GM12878 (cell line): ENCODE data around the gene STRN4. TPM values are rescaled to one million over a fixed set of nuclear protein-coding genes. Genes with fewer than 3 reads are reported as not detected.

Experiments
- ATAC-seq: fragments of 200-7000 bp; cut with Tn5 transposase; 3 replicates; pipeline ENCODE4 v1.9.1; 2020; ENCODE audit warnings: mild to moderate bottlenecking, moderate library complexity
- BruUV-seq: library from RNA; stranded (reverse); fragments of 400-500 nt; replicated peaks from 2 replicates; lab custom pipeline; 2021; lab: Mats Ljungman, UMichigan
- CTCF ChIA-PET: fragments of 300-600 bp; sonication (Branson Sonifier 250); formaldehyde crosslinking; extraction: SDS; loops from one replicate; lab custom pipeline; 2021; ENCODE audit warnings: inconsistent platforms; lab: Yijun Ruan, JAX
- POLR2A ChIA-PET: fragments of 350-600 bp; formaldehyde crosslinking; extraction: SDS; loops from one replicate; lab custom pipeline; 2021; ENCODE audit warnings: inconsistent platforms; lab: Charles Lee
- RAD21 ChIA-PET: fragments of 300-600 bp; sonication (Branson Sonifier 250); formaldehyde crosslinking; loops from one replicate; lab custom pipeline; 2023; ENCODE audit warnings: antibody characterized with exemption; ENCODE audit not compliant: unreplicated experiment; lab: Charles Lee
- SMC1A ChIA-PET: fragments of 300-600 bp; sonication (Branson Sonifier 250); formaldehyde crosslinking; loops from one replicate; lab custom pipeline; 2023; ENCODE audit not compliant: unreplicated experiment, uncharacterized antibody; lab: Charles Lee
- DNase-seq: peaks from one replicate; pipeline ENCODE4 v3.0.0-alpha.2; 2011; ENCODE audit warnings: low read depth, low spot score
- FAIRE-seq: peaks from 3 replicates; lab custom pipeline; 2011; peaks lifted over from hg19 to GRCh38; lab: Jason Lieb, UNC
- H2AFZ ChIP-seq: 2 replicates; pipeline ENCODE4 v1.6.0; 2011; ENCODE audit warnings: low read depth, low read length, control low read depth; ENCODE audit not compliant: control insufficient read depth
- H3K27ac ChIP-seq: 2 replicates; pipeline ENCODE4 v1.5.1; 2011; ENCODE audit warnings: control low read depth; ENCODE audit not compliant: control insufficient read depth, insufficient read depth
- H3K27me3 ChIP-seq, 2 experiments: replicated peaks in 1 of 2; 2 replicates each; pipeline versions ENCODE4 v1.6.0 to v1.6.1; 2011; ENCODE audit warnings: low read length in 1 of 2; ENCODE audit not compliant: control insufficient read depth in 2 of 2, insufficient read depth in 2 of 2
- H3K36me3 ChIP-seq, 2 experiments: 2 replicates each; pipeline ENCODE4 v1.5.1; 2011; ENCODE audit warnings: low read length in 1 of 2; ENCODE audit not compliant: control insufficient read depth in 2 of 2, insufficient read depth in 2 of 2
- H3K4me1 ChIP-seq: 2 replicates; pipeline ENCODE4 v1.6.1; 2011; ENCODE audit warnings: mild to moderate bottlenecking, low read length, moderate library complexity, mixed read lengths; ENCODE audit not compliant: control insufficient read depth, insufficient read depth
- H3K4me2 ChIP-seq: 2 replicates; pipeline ENCODE4 v1.6.0; 2011; ENCODE audit warnings: control low read depth; ENCODE audit not compliant: control insufficient read depth, insufficient read depth
- H3K4me3 ChIP-seq: fragments of 200-600 bp; sonication (generic); 2 replicates; pipeline ENCODE4 v1.5.1; 2016
- H3K79me2 ChIP-seq: 2 replicates; pipeline ENCODE4 v1.6.0; 2011; ENCODE audit warnings: low read length; ENCODE audit not compliant: control insufficient read depth, insufficient read depth
- H3K9ac ChIP-seq: 2 replicates; pipeline ENCODE4 v1.8.0; 2011; ENCODE audit warnings: low read length, control low read depth, mixed read lengths; ENCODE audit not compliant: control insufficient read depth, insufficient read depth
- H3K9me3 ChIP-seq: replicated peaks from 3 replicates; pipeline ENCODE4 v1.5.1; 2011; ENCODE audit warnings: mild to moderate bottlenecking, low read length; ENCODE audit not compliant: control insufficient read depth, insufficient read depth
- H4K20me1 ChIP-seq: 2 replicates; pipeline ENCODE4 v1.6.0; 2011; ENCODE audit not compliant: control insufficient read depth, insufficient read depth
- CBFB ChIP-seq: IDR thresholded peaks from 2 replicates; pipeline ENCODE4 v1.6.1; 2016; ENCODE audit warnings: antibody characterized with exemption, low read depth
- CEBPB ChIP-seq, 2 experiments: fragments of 150-350 bp in 1 of 2; IDR thresholded peaks; 2 replicates each; pipeline ENCODE4 v1.6.1; 2012 to 2014; ENCODE audit warnings: low read depth in 2 of 2, low read length in 2 of 2, borderline replicate concordance in 1 of 2, inconsistent platforms in 1 of 2
- CREB1 ChIP-seq: IDR thresholded peaks from 2 replicates; pipeline ENCODE4 v1.6.1; 2012; ENCODE audit warnings: low read depth, mild to moderate bottlenecking, inconsistent platforms
- FOXM1 ChIP-seq: IDR thresholded peaks from 2 replicates; pipeline ENCODE4 v1.6.1; 2012; ENCODE audit warnings: low read depth, mild to moderate bottlenecking, inconsistent platforms, low read length, moderate library complexity
- HDAC6 ChIP-seq: fragments of 200-600 bp; sonication (generic); IDR thresholded peaks from one replicate; pipeline ENCODE4 v1.8.0; 2017; ENCODE audit warnings: antibody characterized with exemption; ENCODE audit not compliant: unreplicated experiment
- MXI1 ChIP-seq: fragments of 150-350 bp; IDR thresholded peaks from 2 replicates; pipeline ENCODE4 v1.6.1; 2011; ENCODE audit warnings: low read depth, mild to moderate bottlenecking, inconsistent platforms, low read length, improper control_type of control experiment
- NFXL1 ChIP-seq: fragments of 450-650 bp; IDR thresholded peaks from 2 replicates; pipeline ENCODE4 v1.6.1; 2017; ENCODE audit warnings: antibody characterized with exemption, mild to moderate bottlenecking, borderline replicate concordance
- POU2F2 ChIP-seq: IDR thresholded peaks from 3 replicates; pipeline ENCODE4 v1.6.1; 2011; ENCODE audit warnings: low read depth, mild to moderate bottlenecking, low read length, borderline replicate concordance
- RCOR1 ChIP-seq: conservative IDR thresholded peaks from 2 replicates; pipeline ENCODE4 v1.6.1; 2012; ENCODE audit warnings: low read depth, low read length, improper control_type of control experiment
- SP1 ChIP-seq: IDR thresholded peaks from one replicate; pipeline ENCODE4 v1.6.1; 2011; ENCODE audit warnings: low read depth, low read length
- SRF ChIP-seq, 2 experiments: IDR thresholded peaks; 2 replicates each; pipeline ENCODE4 v1.6.1; 2011; ENCODE audit warnings: low read depth in 2 of 2, low read length in 2 of 2, mild to moderate bottlenecking in 1 of 2, moderate library complexity in 1 of 2
- WRNIP1 ChIP-seq: IDR thresholded peaks from 2 replicates; pipeline ENCODE4 v1.6.1; 2011; ENCODE audit warnings: low read depth, low read length, improper control_type of control experiment, borderline replicate concordance
- ZNF207 ChIP-seq: fragments of 450-650 bp; IDR thresholded peaks from 2 replicates; pipeline ENCODE4 v1.6.1; 2014; ENCODE audit warnings: antibody characterized with exemption, mild to moderate bottlenecking, borderline replicate concordance
- WGBS: methylation state at CpG from one replicate; pipeline ENCODE4 v1.1.6; 2016; ENCODE audit warnings: low lambda C conversion rate; ENCODE audit not compliant: insufficient replicate concordance, insufficient coverage; ENCODE audit errors: missing lambda C conversion rate; 5-methylcytosine and 5-hydroxymethylcytosine counted together
- in situ Hi-C: fragments of 300-500 bp; cut with MboI; formaldehyde crosslinking; loops from 9 replicates; pipeline ENCODE4 v1.14.3; 2018; ENCODE audit warnings: mixed read lengths
- intact Hi-C: fragments of 100-400 bp; cut with micrococcal nuclease; formaldehyde crosslinking; loops from one replicate; pipeline ENCODE4 v1.14.2; 2022; ENCODE audit not compliant: unreplicated experiment
- polyA plus RNA-seq, 11 experiments: library from polyadenylated mRNA; depleted of rRNA in 4 of 11; unstranded in 6 of 11; stranded (reverse) in 5 of 11; fragments of >200 nt; fragmentation: Nextera tagmentation in 4 of 11; fragmentation: Illumina TruSeq in 1 of 11; extraction: Ambion mirVana in 4 of 11; extraction: Trizol in 1 of 11; gene quantifications; 1 replicate in 1 of 11; 2 replicates in 10 of 11; pipeline versions ENCODE4 v1.2.1 to v1.2.3, GENCODE V29; 2011 to 2016; ENCODE audit warnings: inconsistent platforms in 2 of 11, missing spikeins in 2 of 11, low read depth in 1 of 11
- total RNA-seq, 4 experiments: library from RNA; depleted of rRNA in 3 of 4; stranded (reverse); fragments of >200 nt in 3 of 4; fragmentation: Illumina TruSeq in 1 of 4; extraction: Trizol in 1 of 4; gene quantifications; 2 replicates each; pipeline versions ENCODE4 v1.2.1 to v1.2.3, GENCODE V29; 2013 to 2021
- TF ChIP-seq, protein P1 (sequence below): fragments of 450-650 bp; IDR thresholded peaks from 2 replicates; pipeline ENCODE4 v1.6.1; 2017; ENCODE audit warnings: mild to moderate bottlenecking, moderate library complexity
- TF ChIP-seq, protein P2 (sequence below): fragments of 450-650 bp; IDR thresholded peaks from 2 replicates; pipeline ENCODE4 v1.6.1; 2014; ENCODE audit warnings: mild to moderate bottlenecking
- TF ChIP-seq, protein P3 (sequence below): fragments of 450-650 bp; conservative IDR thresholded peaks from 2 replicates; pipeline ENCODE4 v1.6.1; 2017; ENCODE audit warnings: mild to moderate bottlenecking, moderate library complexity

STRN4 gene
- total and polyA plus RNA-seq, 10 of the 15 experiments (the other 5 are each of a cell fraction or from before 2014, with no cell fraction given) = 0.42 to 62.8 (median 22.5) TPM

DNA sequence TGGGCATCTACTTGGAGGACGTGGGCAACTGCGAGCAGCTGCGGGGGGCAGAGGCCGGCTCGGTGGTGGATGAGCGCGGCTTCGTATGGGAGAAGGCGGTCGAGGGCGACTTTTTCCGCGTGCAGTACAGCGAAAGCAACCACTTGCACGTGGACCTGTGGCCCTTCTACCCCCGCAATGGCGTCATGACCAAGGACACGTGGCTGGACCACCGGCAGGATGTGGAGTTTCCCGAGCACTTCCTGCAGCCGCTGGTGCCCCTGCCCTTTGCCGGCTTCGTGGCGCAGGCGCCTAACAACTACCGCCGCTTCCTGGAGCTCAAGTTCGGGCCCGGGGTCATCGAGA, 10.3 kb upstream of the STRN4 start (continued):
- TF ChIP-seq SP1 = no peak
- TF ChIP-seq HDAC6 = no peak
- TF ChIP-seq POU2F2 = no peak
- TF ChIP-seq, protein P1, sequence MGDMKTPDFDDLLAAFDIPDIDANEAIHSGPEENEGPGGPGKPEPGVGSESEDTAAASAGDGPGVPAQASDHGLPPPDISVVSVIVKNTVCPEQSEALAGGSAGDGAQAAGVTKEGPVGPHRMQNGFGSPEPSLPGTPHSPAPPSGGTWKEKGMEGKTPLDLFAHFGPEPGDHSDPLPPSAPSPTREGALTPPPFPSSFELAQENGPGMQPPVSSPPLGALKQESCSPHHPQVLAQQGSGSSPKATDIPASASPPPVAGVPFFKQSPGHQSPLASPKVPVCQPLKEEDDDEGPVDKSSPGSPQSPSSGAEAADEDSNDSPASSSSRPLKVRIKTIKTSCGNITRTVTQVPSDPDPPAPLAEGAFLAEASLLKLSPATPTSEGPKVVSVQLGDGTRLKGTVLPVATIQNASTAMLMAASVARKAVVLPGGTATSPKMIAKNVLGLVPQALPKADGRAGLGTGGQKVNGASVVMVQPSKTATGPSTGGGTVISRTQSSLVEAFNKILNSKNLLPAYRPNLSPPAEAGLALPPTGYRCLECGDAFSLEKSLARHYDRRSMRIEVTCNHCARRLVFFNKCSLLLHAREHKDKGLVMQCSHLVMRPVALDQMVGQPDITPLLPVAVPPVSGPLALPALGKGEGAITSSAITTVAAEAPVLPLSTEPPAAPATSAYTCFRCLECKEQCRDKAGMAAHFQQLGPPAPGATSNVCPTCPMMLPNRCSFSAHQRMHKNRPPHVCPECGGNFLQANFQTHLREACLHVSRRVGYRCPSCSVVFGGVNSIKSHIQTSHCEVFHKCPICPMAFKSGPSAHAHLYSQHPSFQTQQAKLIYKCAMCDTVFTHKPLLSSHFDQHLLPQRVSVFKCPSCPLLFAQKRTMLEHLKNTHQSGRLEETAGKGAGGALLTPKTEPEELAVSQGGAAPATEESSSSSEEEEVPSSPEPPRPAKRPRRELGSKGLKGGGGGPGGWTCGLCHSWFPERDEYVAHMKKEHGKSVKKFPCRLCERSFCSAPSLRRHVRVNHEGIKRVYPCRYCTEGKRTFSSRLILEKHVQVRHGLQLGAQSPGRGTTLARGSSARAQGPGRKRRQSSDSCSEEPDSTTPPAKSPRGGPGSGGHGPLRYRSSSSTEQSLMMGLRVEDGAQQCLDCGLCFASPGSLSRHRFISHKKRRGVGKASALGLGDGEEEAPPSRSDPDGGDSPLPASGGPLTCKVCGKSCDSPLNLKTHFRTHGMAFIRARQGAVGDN = no peak
- TF ChIP-seq CREB1 = no peak
- TF ChIP-seq NFXL1 = no peak
- TF ChIP-seq ZNF207 = no peak
- TF ChIP-seq SRF (IDR thresholded peaks at IDR 0.05; ENCODE audit: low read depth in 2 of 2, low read length in 2 of 2) = no peak
- TF ChIP-seq FOXM1 = no peak
- TF ChIP-seq, all 136 proteins: peak for 0

DNA sequence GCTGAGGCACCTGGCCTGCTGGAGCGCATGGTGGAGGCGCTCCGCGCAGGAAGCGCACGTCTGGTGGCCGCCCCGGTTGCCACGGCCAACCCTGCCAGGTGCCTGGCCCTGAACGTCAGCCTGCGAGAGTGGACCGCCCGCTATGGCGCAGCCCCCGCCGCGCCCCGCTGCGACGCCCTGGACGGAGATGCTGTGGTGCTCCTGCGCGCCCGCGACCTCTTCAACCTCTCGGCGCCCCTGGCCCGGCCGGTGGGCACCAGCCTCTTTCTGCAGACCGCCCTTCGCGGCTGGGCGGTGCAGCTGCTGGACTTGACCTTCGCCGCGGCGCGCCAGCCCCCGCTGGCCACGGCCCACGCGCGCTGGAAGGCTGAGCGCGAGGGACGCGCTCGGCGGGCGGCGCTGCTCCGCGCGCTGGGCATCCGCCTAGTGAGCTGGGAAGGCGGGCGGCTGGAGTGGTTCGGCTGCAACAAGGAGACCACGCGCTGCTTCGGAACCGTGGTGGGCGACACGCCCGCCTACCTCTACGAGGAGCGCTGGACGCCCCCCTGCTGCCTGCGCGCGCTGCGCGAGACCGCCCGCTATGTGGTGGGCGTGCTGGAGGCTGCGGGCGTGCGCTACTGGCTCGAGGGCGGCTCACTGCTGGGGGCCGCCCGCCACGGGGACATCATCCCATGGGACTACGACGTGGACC, 9.7 kb upstream of the STRN4 start:
- Histone ChIP-seq H3K36me3 (no peaks in the 10 kb centered on the region; a peak in 1 of 4 replicates), H3K27me3 (no peaks in the 10 kb centered on the region), H3K4me2 (no peak overlapping the region), H3K79me2 (no peaks in the 10 kb centered on the region), H3K9ac (no peak overlapping the region), H3K4me1 (no peaks in the 10 kb centered on the region), H4K20me1 (no peaks in the 10 kb centered on the region; the same call in 1 of the 2 replicates), H3K4me3 (no peak overlapping the region), H3K27ac (no peak overlapping the region), H2AFZ (no peak overlapping the region), H3K9me3 (no peaks in the 10 kb centered on the region)
- no TSS peak for BruUV-seq
- CTCF ChIA-PET = interaction anchor here (0.6 to 8.9 kb wide), 7 partner anchors 9 to 227 kb away, joined by 3 to 134 read pairs (median 21); no protein-coding TSS in a partner anchor
- in situ Hi-C loops (no loop called here), intact Hi-C loops (no loop called here)
- POLR2A ChIA-PET = no interaction called here
- no peak for ATAC-seq
- DNase-seq = no peak
- 97% methylated on average over 70 of the region's 86 CpGs for WGBS
- SMC1A ChIA-PET = interaction anchor here (1.0 to 1.2 kb wide), 3 partner anchors 54 to 85 kb away, joined by 3 to 7 read pairs (median 3); no protein-coding TSS in a partner anchor
- no peak for FAIRE-seq
- RAD21 ChIA-PET = no interaction called here
- no peak for TF ChIP-seq RCOR1
- no peak for TF ChIP-seq CEBPB (IDR thresholded peaks at IDR 0.05; ENCODE audit: borderline replicate concordance in 1 of 2, low read depth in 2 of 2, low read length in 2 of 2)
- TF ChIP-seq, protein P2, sequence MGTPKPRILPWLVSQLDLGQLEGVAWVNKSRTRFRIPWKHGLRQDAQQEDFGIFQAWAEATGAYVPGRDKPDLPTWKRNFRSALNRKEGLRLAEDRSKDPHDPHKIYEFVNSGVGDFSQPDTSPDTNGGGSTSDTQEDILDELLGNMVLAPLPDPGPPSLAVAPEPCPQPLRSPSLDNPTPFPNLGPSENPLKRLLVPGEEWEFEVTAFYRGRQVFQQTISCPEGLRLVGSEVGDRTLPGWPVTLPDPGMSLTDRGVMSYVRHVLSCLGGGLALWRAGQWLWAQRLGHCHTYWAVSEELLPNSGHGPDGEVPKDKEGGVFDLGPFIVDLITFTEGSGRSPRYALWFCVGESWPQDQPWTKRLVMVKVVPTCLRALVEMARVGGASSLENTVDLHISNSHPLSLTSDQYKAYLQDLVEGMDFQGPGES = no peak
- no peak for TF ChIP-seq CBFB
- TF ChIP-seq, protein P3, sequence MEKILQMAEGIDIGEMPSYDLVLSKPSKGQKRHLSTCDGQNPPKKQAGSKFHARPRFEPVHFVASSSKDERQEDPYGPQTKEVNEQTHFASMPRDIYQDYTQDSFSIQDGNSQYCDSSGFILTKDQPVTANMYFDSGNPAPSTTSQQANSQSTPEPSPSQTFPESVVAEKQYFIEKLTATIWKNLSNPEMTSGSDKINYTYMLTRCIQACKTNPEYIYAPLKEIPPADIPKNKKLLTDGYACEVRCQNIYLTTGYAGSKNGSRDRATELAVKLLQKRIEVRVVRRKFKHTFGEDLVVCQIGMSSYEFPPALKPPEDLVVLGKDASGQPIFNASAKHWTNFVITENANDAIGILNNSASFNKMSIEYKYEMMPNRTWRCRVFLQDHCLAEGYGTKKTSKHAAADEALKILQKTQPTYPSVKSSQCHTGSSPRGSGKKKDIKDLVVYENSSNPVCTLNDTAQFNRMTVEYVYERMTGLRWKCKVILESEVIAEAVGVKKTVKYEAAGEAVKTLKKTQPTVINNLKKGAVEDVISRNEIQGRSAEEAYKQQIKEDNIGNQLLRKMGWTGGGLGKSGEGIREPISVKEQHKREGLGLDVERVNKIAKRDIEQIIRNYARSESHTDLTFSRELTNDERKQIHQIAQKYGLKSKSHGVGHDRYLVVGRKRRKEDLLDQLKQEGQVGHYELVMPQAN = no peak
- TF ChIP-seq MXI1 = no peak
- TF ChIP-seq WRNIP1 = no peak
